Liver (tissue), 9 donors: ENCODE measurements around the gene TMEM82. TPM values are rescaled to one million over a fixed set of nuclear protein-coding genes. Genes with fewer than 3 reads are reported as not detected.

Experiments used
- DNase-seq: peaks from one replicate; pipeline ENCODE4 v3.0.0-alpha.2; 2017; ENCODE audit warnings: low spot score
- H3K27ac ChIP-seq, 2 donors: one replicate each; pipeline ENCODE4 v1.7.0; 2013; ENCODE audit warnings: inconsistent platforms in 2 of 2, low read length in 2 of 2, control low read depth in 1 of 2, low read depth in 1 of 2, mild to moderate bottlenecking in 1 of 2
- H3K27me3 ChIP-seq, 4 donors: one replicate each; pipeline versions ENCODE4 v1.6.1 to v1.7.0; 2013; ENCODE audit warnings: low read length in 3 of 4, inconsistent platforms in 1 of 4, mild to moderate bottlenecking in 1 of 4, moderate library complexity in 1 of 4; ENCODE audit not compliant: control insufficient read depth in 4 of 4, insufficient read depth in 4 of 4
- H3K36me3 ChIP-seq, 4 donors: one replicate each; pipeline versions ENCODE4 v1.6.1 to v1.7.0; 2013; ENCODE audit warnings: low read length in 3 of 4, mild to moderate bottlenecking in 3 of 4, low read depth in 1 of 4, moderate library complexity in 1 of 4; ENCODE audit not compliant: control insufficient read depth in 4 of 4, insufficient read depth in 3 of 4
- H3K4me1 ChIP-seq, 4 donors: one replicate each; pipeline versions ENCODE4 v1.6.1 to v1.7.0; 2013; ENCODE audit warnings: low read length in 3 of 4, mild to moderate bottlenecking in 3 of 4, moderate library complexity in 1 of 4; ENCODE audit not compliant: control insufficient read depth in 4 of 4, insufficient read depth in 4 of 4
- H3K4me3 ChIP-seq, 3 donors: one replicate each; pipeline versions ENCODE4 v1.6.1 to v1.7.0; 2013; ENCODE audit warnings: low read length in 3 of 3, control low read depth in 1 of 3, low read depth in 1 of 3, mild to moderate bottlenecking in 1 of 3
- H3K9ac ChIP-seq, 2 donors: one replicate each; pipeline ENCODE4 v1.7.0; 2013; ENCODE audit warnings: low read length in 2 of 2, mild to moderate bottlenecking in 2 of 2, moderate library complexity in 2 of 2, control low read depth in 1 of 2, low read depth in 1 of 2
- H3K9me3 ChIP-seq, 4 donors: one replicate each; pipeline versions ENCODE4 v1.6.1 to v1.7.0; 2013; ENCODE audit warnings: low read length in 3 of 4; ENCODE audit not compliant: control insufficient read depth in 4 of 4
- ATF3 ChIP-seq: IDR thresholded peaks from 2 replicates; pipeline ENCODE4 v1.6.1; 2016; ENCODE audit warnings: antibody characterized with exemption
- CTCF ChIP-seq: fragments of 150-350 bp; IDR thresholded peaks from 2 replicates; pipeline ENCODE4 v1.5.1; 2017; ENCODE audit warnings: improper control_type of control experiment, low read depth, low read length; ENCODE audit not compliant: missing input control
- EGR1 ChIP-seq, 2 donors: IDR thresholded peaks; 2 replicates each; pipeline ENCODE4 v1.6.1; 2016 to 2018; ENCODE audit warnings: antibody characterized with exemption in 2 of 2, low read depth in 2 of 2
- FOXA1 ChIP-seq: IDR thresholded peaks from 2 replicates; pipeline ENCODE4 v1.6.1; 2016; ENCODE audit warnings: antibody characterized with exemption
- FOXA2 ChIP-seq: IDR thresholded peaks from 2 replicates; pipeline ENCODE4 v1.6.1; 2016; ENCODE audit warnings: antibody characterized with exemption
- GABPA ChIP-seq, 2 donors: IDR thresholded peaks in 1 of 2; conservative IDR thresholded peaks in 1 of 2; 2 replicates each; pipeline ENCODE4 v1.6.1; 2016; ENCODE audit warnings: antibody characterized with exemption in 2 of 2, mild to moderate bottlenecking in 1 of 2, moderate library complexity in 1 of 2
- HNF4A ChIP-seq, 2 donors: conservative IDR thresholded peaks; 2 replicates each; pipeline ENCODE4 v1.6.1; 2016; ENCODE audit warnings: antibody characterized with exemption in 2 of 2, mild to moderate bottlenecking in 2 of 2
- HNF4G ChIP-seq: IDR thresholded peaks from 2 replicates; pipeline ENCODE4 v1.6.1; 2016; ENCODE audit warnings: antibody characterized with exemption
- JUND ChIP-seq, 2 donors: IDR thresholded peaks; 2 replicates each; pipeline ENCODE4 v1.6.1; 2016; ENCODE audit warnings: antibody characterized with exemption in 2 of 2
- MAX ChIP-seq: IDR thresholded peaks from 2 replicates; pipeline ENCODE4 v1.6.1; 2016; ENCODE audit warnings: antibody characterized with exemption
- NR2F2 ChIP-seq: IDR thresholded peaks from 2 replicates; pipeline ENCODE4 v1.6.1; 2016; ENCODE audit warnings: antibody characterized with exemption
- RAD21 ChIP-seq, 2 donors: IDR thresholded peaks; 2 replicates each; pipeline ENCODE4 v1.6.1; 2016; ENCODE audit warnings: antibody characterized with exemption in 2 of 2, mild to moderate bottlenecking in 2 of 2
- REST ChIP-seq: IDR thresholded peaks from 2 replicates; pipeline ENCODE4 v1.6.1; 2016; ENCODE audit warnings: antibody characterized with exemption, mild to moderate bottlenecking
- RXRA ChIP-seq, 2 donors: IDR thresholded peaks; 2 replicates each; pipeline ENCODE4 v1.6.1; 2017 to 2018; ENCODE audit warnings: antibody characterized with exemption in 2 of 2, mild to moderate bottlenecking in 1 of 2
- SP1 ChIP-seq: IDR thresholded peaks from 2 replicates; pipeline ENCODE4 v1.6.1; 2018; ENCODE audit warnings: antibody characterized with exemption, mild to moderate bottlenecking
- TAF1 ChIP-seq: conservative IDR thresholded peaks from 2 replicates; pipeline ENCODE4 v1.6.1; 2016; ENCODE audit warnings: antibody characterized with exemption, mild to moderate bottlenecking
- YY1 ChIP-seq: IDR thresholded peaks from 2 replicates; pipeline ENCODE4 v1.6.1; 2016; ENCODE audit warnings: antibody characterized with exemption, mild to moderate bottlenecking
- ZBTB33 ChIP-seq: IDR thresholded peaks from 2 replicates; pipeline ENCODE4 v1.6.1; 2016; ENCODE audit warnings: antibody characterized with exemption
- WGBS: extraction: QIAGEN DNeasy Blood & Tissue Kit; methylation state at CpG from one replicate; pipeline ENCODE4 v1.1.7; 2013; 5-methylcytosine and 5-hydroxymethylcytosine counted together
- polyA plus RNA-seq, 2 donors: library from polyadenylated mRNA; stranded (reverse) in 1 of 2; unstranded in 1 of 2; fragments of 200-250 nt in 1 of 2; fragments of >200 nt in 1 of 2; fragmentation: Nextera tagmentation in 1 of 2; extraction: Ambion mirVana in 1 of 2; gene quantifications; one replicate each; pipeline versions ENCODE4 v1.2.1 to v1.2.3, GENCODE V29; 2013 to 2015
- total RNA-seq, 2 donors: library from RNA; depleted of rRNA; stranded (reverse); fragments of >200 nt; gene quantifications; one replicate each; pipeline ENCODE4 v1.2.3, GENCODE V29; 2014
- donor health status: healthy.
- donor health status: healthy.
- donor health status: healthy.
- donor health status: healthy.
- donor health status: healthy.

The TMEM82 gene
- total and polyA plus RNA-seq, 4 donors: 5.6 to 26.3 (median 13.4) TPM

GRCh38 chr1:15755021-15755645 lies 12.8 kb downstream of the TMEM82 start:
- 90% methylated on average over 2 of the region's 2 CpGs for WGBS
- Histone ChIP-seq H3K27me3 (no peaks in the 10 kb centered on the region), H3K27ac (no peak overlapping the region), H3K4me3 (no peak overlapping the region), H3K9ac (no peak overlapping the region), H3K4me1 (peaks cover 0 to 6% (median 3%) of the 10 kb centered on the region in 4 donors), H3K36me3 (no peaks in the 10 kb centered on the region), H3K9me3 (no peaks in the 10 kb centered on the region)
- TF ChIP-seq FOXA2 (no peak), GABPA (IDR thresholded peaks at IDR 0.05 in 1 of 2, conservative IDR thresholded peaks at IDR 0.05 in 1 of 2) (no peak), MAX (no peak), CTCF (no peak), ATF3 (no peak), ZBTB33 (no peak), RAD21 (IDR thresholded peaks at IDR 0.05) (no peak)
- no peak for DNase-seq

- no peak overlapping the region for H3K27ac ChIP-seq
- H3K27me3 ChIP-seq: no peaks in the 10 kb centered on the region
- 85% methylated on average over 4 of the region's 4 CpGs for WGBS
- no peaks in the 10 kb centered on the region for H3K36me3 ChIP-seq
- TF ChIP-seq HNF4G: no peak
- TF ChIP-seq FOXA2: no peak
- TF ChIP-seq RXRA (IDR thresholded peaks at IDR 0.05): no peak
- TF ChIP-seq NR2F2: no peak
- no peak for TF ChIP-seq ZBTB33
- no peak for TF ChIP-seq TAF1
- no peak for TF ChIP-seq JUND (IDR thresholded peaks at IDR 0.05)
- TF ChIP-seq FOXA1: no peak
- no peak for TF ChIP-seq HNF4A (conservative IDR thresholded peaks at IDR 0.05)
- TF ChIP-seq RAD21 (IDR thresholded peaks at IDR 0.05): no peak
- TF ChIP-seq MAX: no peak
- no peak for TF ChIP-seq ATF3
- TF ChIP-seq CTCF: no peak
- no peak for TF ChIP-seq YY1
- no peak for TF ChIP-seq EGR1 (IDR thresholded peaks at IDR 0.05; ENCODE audit: low read depth in 2 of 2)
- no peak for TF ChIP-seq SP1
- TF ChIP-seq GABPA (IDR thresholded peaks at IDR 0.05 in 1 of 2, conservative IDR thresholded peaks at IDR 0.05 in 1 of 2): no peak
- TF ChIP-seq REST: no peak
- H3K9me3 ChIP-seq: no peaks in the 10 kb centered on the region
- H3K4me1 ChIP-seq: peaks cover 0 to 6% (median 3%) of the 10 kb centered on the region in 4 donors
- no peak overlapping the region for H3K9ac ChIP-seq
- no peak for DNase-seq
- no peak overlapping the region for H3K4me3 ChIP-seq
Measured at GRCh38 chr1:15755646-15756040, 13.3 kb downstream of the TMEM82 start.
